Islet of Langerhans (tissue), 1 donor: ENCODE results near the gene COL6A3.
"Not testable (repeated sequence)": the region's sequence is repeated elsewhere in the genome, so short reads cannot be mapped to it uniquely, and the experiment has no call there.

Experiments
- FAIRE-seq: peaks from one replicate; lab custom pipeline; 2011; peaks lifted over from hg19 to GRCh38; lab: Jason Lieb, UNC

COL6A3 gene

DNA sequence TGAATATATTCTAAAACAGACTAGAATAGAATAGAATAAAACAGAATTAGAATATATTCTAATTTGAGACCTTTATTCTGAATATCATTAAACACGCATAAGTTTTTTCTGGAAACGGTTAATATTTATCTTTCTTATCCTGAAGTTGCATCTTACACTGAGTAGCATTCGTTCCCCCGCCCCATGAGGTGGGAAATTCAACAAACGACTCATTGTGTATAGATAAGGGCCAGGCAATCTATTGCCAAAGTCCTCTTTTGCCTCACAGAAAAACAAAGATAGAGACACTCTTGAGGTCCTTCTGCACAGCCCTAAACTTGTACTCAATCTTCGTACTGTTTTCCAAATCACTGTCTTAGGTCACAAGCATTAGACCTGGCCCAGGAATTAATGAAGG is 98.1 kb downstream of the COL6A3 start:
- FAIRE-seq, result no peak

DNA sequence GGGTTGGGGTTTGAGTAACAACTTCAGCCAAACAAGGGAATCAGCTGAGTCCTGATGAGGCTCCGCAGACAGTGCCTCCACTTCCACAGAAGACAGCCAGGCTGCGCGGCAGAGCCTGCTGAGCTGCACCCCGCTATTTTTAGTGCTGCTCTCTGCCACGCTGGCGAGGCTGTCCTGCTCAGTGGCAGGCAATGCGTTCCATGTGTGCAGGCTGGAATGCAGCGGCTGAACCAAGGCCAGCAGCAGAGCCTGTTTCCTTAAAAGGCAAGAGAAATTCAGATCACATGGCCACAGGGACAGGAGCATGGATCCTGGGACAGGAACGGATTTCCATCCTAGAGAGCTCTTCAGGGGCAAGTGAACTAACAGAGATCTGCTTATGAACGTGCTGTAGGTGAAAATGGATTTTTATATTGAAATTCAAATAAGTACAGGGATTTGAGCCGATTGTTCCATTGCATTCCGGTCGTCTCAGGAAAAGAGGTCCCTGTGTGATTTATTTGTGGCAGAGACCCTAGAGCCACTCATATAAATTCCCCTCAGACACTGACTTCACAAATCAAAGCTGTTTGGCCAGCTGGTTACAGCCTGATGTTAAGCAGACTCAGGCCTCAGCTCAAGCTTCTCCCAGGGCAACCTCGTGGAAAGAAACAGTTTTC is 98.7 kb downstream of the COL6A3 start:
- no peak for FAIRE-seq

DNA sequence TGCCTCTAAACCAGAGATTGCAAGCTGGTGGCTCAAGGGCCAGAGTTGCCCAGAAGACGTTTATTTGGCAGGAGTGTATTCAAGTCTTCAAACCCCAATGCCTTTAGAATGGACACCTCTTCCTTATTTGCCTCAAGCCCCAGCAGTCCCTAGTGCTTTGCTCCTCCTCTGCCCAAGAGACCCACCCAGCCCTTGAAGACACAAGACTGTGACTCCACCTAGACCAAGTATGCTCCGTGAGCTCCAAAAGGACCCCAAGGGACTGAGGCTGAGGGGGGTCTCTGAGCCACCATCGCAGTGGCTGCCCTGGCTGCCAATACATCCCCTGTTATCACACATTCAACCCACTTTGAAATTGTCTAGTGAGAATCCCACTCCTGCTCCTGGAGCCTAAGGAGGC is 99.3 kb downstream of the COL6A3 start:
- FAIRE-seq, result no peak

DNA sequence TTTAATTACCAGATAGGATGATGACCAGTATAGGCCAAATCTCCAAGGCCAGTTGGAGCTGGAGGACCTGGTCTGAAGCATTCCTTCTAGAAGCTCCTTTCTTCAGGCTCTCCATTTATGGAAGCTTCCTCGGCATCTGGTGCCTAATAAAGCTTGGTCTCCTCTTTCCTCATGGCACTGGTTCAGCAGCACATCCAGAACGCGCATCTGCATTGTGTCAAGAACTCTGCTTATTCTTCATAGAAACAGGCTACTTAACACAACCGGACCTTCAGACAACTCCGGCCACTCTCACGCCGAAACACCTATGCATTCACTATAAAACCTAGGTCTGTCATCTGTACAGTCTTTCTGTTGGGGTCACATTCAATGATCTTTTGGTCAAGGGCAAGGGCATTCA is 99.8 kb downstream of the COL6A3 start:
- FAIRE-seq, result no peak

DNA sequence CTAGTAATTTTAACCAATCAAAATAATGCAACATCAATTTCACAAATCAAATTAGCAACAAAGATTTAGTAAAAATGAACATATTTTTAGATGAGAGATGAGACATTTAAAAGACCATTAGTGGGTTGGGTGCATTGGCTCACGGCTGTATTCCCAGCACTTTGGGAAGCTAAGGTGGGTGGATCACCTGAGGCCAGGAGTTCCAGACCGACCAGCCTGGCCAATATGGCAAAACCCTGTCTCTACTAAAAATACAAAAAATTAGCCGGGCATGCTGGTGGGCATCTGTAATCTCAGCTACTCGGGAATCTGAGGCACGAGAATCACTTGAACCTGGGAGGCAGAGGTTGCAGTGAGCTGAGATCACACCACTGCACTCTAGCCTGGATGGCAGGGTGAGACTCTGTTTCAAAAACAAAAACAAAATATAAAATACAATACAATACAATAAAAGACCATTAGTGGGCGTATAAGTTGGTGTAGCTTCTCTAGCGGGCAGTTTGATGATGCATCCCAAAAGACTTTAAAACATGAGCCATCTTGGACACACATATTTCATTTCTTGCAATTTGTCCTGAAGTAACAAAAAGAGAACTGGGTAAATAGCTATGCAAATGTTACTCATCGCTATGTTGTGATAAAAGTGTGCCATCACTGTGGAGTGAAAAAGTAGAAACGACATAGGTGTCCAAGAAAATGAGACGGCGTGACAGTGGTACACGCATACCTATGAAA is 101.8 kb downstream of the COL6A3 start:
- no peak for FAIRE-seq

DNA sequence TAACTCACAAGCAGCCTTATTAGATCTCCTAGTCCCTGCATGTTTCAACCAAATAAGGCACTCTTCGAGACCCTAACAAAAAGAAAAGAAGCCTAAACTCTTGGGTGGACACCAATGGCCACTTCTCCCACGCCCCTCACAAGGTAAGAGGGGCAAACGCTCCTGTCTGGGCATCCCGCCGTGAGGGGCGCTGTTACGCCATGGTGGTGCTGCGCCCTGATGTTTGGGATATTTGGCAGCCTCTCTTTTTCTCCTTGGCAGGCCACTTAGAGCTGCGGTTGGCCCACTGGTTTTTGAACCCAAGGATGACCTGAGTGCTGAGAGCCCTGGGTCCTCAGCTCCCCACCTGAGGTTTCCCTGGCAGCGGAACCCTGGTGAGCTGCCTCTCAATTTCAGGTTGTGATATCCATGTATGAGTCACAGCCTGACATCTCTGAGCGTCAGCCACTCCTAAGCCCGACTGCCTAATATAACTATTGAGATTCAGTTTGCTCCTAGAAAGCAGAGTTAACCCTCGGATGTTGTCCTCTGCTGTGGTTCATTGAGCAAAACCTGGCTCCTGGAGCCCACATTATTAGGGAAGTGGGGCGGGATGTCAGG is 103.3 kb downstream of the COL6A3 start:
- no peak for FAIRE-seq

DNA sequence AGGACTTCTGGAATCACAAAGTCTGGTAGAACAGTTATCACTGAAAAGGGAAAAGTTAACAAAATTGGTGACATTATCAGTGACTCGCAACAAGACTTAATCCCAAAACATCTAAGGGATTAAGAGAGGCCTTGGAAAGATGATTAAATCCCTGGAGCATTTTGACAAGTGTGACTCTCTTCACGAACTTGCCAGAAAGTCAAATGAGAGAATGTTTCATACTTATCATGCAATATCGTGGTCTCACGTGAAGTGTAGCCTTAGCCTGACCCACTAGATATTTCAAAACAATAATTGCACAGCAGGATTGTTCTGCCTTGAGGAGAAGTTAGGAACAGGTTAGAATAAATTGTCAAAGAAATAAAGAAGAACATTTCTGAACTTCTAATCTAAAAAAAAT is 104.5 kb downstream of the COL6A3 start:
- no peak for FAIRE-seq

DNA sequence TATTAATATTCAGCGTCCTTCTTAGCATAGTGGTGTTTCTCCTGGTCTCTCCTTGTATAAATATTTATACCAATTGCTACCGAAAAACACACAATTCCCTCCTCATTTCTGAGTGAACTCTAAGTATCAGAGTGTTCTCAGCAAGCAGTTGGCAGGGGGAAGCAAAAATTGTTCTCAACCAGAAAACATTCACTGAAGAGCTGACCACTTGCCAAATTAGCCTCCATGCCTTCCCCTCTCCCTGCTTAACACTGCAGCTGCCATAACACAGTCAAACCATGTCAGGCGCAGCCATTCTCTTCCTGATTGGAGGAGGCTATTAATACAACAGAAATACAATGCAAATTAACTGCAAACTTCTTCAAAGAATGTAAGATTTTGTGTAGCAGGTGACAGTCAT is 105.0 kb downstream of the COL6A3 start:
- FAIRE-seq, result no peak

DNA sequence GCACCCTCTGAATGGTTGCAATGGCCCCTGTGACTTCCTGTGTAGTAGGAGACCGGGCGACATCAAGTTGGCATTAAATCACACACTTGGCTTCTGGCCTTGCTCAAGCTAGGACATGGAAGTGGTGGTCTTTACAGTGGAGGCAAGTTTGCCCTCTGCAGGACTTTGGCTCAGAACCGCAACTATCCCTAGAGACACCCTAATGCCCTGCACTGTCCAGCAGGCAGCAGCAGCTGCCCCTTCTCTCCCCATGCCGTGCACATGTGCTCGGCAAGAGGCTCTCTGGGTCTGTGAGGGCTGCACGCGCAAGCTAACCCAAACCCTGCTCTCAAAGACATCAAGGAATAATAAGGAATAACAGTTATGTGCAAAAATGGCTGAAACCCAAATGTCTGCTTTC is 106.5 kb downstream of the COL6A3 start:
- no peak for FAIRE-seq

DNA sequence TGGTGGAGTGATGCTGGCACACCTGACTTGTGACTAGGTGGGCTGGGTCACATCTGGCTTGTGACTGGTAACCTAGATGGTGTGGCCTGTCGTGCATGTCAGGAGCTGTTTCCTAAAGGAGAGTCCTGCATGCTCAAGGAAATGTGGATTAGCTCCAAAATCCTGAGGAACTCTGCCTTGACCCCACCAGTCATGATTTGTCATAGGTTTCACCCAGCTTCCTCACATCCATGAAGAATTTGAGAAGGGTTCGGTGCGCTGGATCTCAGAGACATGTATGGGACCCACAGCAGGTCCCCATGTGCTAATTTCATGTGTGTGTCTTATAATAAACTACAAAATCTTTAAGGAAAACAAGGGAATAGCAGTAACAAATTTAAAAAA is 107.2 kb downstream of the COL6A3 start:
- no peak for FAIRE-seq

DNA sequence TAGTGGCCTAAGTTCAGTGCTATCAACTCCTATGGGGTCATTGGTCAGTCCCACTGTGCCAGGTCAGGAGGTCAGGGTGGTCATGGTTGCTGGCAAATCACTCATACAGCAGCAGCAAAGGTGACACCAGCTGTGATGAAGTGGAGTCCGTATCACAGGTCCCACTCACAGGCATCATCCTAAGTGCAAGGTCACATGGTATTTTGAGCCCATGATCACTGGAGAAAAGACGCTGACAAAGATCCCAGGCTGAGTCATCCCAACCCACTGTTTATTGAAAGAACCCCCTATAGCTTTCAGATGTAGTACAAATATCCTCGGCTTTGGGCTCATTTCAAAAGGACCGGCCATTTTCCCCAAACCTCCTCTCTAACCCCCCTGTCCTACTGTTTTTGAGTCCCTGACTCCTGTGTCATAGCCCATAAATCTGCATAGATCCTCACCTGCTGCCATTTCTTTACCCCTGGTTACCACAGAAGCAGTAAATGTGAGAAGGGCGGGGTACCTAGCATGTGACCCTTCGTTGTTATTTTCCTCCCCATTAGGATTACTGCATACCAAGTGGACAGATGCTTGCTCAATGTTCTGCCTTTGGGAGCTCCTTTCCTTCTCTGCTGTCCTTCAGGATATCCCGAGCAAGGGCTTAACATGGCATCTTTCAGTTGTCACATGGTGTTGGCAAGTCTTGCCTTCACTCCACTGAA is 107.7 kb downstream of the COL6A3 start:
- no peak for FAIRE-seq

DNA sequence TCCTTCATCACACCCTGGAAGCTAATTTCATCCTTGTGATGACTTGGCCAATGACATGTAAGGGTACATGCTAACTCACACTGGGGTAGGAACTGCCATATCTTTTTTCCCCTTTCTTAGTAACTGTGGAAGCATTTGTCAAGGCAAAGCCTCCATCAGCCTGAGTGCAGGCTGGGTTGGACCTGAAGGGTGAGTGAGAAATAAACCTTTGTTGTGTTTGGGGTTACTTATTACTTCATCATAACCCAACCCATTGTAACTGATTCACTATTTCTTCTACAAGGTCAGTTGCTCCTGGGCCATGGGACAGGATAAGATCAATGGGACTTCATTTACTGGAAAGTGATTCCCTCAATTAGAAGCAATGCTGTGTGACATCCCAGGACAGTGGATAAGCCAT is 108.4 kb downstream of the COL6A3 start:
- FAIRE-seq, result no peak

DNA sequence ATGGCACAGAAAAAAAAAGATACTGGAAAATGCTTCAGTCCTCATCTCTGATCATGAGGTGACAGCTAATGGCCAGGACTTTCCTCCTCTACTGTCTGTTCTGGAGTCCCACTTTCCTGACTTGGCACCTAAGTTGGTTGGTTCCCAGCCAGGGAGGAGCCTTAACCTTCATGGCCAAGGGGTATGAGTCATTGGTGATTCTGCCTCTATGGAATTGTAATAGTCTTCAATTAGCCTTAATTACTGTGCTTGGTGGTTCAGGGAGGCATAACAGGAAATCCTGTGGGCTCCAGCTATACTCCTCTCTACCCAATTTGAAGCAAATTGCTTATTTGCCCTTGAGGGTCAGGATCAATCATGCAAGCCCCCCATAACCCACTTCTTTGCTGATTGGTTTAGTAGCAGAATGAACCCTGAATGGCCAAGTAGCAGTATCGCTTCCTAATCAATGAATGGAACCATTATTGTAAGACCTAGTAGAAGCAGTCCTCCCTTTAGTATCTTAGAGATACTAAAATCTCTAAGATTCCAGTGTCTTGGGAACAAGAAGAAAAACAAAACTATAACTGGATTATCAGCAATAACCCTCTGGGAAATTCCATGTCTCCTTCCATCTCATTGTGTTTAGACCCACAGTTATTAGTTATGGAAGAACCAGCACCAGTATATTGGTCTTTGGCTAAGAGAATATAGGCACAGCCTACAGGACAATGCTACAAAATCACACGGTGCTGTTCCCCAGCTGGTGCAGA is 109.0 kb downstream of the COL6A3 start:
- FAIRE-seq, result no peak

DNA sequence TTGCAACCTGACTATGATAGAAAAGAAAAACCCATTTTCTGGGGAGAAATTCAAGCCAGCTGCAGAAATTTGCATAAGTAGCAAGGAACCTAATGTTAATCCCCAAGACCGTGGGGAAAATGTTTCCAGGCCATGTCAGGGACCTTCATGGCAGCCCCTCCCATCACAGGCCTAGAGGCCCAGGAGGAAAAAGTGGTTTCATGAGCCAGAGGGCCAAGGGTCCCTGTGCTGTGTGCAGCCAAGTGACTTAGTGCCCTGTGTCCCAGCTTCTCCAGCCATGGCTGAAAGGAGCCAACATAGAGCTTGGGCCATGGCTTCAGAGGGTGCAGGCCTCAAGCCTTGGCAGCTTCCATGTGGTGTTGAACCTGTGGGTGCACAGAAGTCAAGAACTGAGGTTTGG is 110.7 kb downstream of the COL6A3 start:
- FAIRE-seq, result not testable (repeated sequence)

DNA sequence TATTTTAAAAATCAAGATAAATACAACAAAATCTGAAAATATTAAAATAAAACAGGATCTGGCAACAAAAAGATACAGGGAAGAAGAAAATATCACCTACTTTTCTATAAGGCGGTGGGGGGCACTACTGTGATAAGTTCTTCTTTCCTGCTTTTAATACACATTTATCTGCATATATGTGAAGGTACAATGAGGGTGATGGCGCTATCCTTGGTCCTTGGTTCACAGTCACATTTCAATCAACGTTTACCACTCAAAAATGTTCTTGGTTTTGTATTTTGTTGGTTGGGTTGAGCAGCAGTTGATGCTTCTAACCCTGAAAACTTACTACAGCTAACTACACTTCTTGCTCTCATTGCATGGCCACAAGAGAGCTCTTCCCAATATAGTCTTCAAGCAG is 112.4 kb downstream of the COL6A3 start:
- FAIRE-seq, result no peak

DNA sequence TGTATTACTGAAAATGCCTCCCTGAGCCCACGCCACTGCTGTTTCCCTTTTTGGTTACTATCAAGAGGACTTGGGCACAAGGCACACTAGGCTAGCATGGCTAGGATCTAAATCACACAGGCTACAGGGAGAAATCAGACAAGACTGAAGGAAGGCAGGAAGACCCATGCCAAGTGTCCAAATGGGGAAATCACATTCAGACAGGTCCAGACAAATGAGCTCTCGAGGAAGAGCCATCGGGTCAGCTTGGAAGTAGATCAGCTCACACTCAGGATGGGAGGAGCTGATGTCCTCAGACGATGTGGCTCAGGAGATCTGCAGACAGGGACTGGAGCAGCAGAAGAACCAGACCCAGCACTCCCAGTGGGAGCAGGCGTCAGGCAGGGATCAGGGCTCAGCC is 113.2 kb downstream of the COL6A3 start:
- FAIRE-seq, result no peak

DNA sequence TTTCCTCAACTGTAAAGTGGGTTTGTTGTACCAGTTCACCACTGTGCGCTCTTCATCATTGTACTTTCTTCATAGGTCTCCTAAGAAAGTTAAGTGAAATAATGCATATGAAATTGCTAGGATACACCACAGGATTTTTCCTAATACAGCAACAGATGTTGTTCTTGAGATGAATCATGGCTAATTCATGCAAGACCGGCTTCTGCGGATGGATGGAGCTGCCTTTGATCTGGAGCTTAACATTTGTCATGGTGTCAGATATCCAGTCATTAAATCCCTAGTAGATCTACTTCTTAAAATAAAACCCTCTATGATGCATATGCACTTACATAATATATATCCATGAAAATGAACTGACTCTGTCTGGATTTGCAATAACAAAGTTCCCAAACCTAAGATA is 114.1 kb downstream of the COL6A3 start:
- FAIRE-seq, result peak; percentile 83

DNA sequence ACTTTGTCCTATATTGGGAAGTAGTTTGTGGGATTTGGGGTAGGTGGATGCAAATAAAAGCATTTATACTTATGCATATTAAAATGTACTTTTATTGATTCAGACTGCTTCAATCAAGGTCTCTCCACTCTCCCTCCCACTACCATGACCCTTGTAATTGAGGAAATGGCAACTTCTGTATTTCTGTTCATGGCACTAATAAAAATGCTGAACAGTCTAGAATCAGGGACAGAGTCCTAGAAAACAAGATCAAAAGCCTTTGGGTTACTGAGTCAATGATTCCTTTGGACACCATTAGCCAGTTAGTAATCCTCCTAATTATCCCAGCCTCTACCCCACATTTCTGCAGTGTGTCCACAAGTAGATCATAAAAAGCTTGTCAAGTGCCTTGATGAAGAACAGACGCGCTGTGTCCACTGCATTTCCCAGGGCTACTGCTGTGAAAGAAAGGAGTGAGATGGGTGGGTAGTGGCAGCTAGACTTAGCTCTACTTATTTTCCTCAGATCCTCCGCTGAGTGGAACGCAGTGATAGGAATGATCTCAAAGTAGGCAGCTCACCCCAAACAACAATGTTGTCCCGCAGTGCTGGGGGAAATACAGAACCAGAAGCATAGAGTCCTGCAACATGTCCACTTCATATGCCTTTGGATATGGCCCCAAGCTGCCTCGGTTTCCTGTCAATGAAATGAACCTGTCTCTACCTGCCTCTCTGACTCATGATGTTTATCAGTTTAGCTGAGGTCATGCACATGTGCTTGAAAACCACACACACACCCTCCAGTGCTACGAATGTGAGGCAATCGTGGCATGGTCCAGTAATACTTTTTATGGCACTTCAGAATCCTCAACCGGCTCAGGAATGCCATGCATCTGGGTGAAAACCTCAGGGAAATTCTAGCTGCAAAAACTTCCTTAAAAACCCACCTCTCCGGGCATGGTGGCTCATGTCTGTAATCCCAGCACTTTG is 115.5 kb downstream of the COL6A3 start:
- FAIRE-seq, result no peak

DNA sequence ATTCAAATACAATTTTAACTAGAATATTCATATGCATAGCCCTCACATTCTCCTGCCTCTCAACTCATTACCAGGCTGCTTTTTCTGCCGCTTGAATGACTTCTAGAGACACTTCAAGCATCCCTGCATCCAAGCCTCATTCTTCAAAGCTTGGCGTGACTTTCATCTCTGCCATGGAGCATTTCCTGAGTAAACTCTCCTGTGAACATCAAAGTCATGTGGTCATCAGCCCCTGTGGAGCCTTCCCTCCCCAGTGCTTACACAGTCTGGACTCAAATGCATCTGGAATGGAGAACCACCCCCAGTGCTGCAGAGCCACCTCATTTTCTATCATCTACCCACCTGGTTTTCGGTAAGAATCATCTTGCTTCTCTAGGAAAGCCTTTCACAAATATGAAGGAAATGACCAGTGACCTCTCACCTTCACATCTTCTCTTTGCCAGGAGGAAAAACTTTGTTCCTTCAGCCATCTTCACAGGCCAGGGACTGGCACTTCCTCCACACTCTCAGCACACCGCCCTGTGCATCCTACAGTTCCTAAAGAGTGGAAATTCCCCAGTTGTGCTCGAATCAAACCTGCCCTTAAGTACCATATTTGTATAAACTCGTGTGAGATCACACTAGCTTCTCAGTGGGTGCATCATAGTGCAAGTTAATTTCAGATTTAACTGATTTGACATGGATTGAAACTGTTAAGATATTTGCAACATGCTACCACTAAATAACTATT is 116.4 kb downstream of the COL6A3 start:
- no peak for FAIRE-seq

DNA sequence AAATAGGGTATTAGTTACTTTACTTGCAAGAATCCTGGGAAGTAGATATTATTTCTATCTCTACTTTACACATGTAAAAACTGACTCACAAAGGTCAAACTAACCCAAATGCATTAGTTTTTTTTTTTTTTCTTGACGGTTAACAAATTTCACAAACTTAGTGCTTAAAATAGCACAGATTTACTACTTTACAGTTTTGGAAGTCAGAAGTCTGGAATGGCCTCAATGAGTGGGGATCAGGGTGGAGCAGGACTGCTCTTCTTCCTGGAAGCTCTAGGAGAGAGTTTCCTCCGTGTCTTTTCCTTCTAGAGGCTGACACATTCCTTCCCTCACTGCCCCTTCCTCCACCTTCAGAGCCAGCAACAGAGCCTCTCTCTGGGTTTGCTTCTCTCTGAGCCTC is 117.2 kb downstream of the COL6A3 start:
- FAIRE-seq, result no peak
